ENCODE measurements around the gene RSRC1.
"Not testable (repeated sequence)": the region's sequence is repeated elsewhere in the genome, so short reads cannot be mapped to it uniquely, and the experiment has no call there.

RSRC1 gene

GRCh38 chr3:158101335-158102241 is 8.3 kb upstream of the RSRC1 start:
- no peak for DNase-seq (ENCODE audit: low spot score)

- no peak for DNase-seq (ENCODE audit: low spot score)
These were observed 7.4 kb upstream of the RSRC1 start for GRCh38 chr3:158102242-158103080.

DNA sequence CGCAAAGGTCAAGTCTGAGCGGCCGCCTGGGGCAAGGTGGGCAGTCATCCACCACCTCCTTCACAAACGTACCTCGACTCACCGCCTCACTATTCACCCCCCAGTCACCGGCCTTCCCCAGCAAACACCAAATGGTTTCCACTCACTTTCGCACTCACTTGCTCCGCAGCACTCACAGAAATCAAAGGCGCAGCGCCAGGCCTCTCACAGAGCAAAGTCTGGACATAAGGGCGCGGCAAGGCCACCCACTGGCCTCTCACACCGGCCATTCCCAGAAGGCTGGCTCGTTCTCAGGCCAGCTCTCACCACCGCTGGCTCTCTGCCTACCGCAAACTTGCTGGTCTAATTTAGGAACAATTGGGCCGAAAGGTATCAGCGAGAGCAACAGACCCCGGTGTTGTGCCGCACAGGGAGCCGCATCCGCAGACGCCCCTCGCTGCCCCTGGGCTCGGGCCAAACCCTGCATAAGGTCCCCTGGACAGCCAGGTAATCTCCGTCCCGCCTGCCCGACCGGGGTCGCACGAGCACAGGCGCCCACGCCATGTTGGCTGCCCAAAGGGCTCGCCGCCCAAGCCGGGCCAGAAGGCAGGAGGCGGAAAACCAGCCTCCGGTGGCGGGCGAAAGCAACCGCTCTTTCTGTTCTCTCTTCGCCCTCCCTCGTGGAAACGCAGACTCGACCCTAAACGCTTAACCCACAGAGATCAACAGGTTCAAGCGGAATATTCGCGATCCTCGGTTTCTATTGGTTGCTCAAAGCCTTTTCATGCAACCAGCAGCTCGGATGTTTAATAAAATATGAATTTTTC is 6.6 kb upstream of the RSRC1 start:
- peak; percentile 13 for DNase-seq (ENCODE audit: low spot score)

GRCh38 chr3:158103887-158104327 is 6.0 kb upstream of the RSRC1 start:
- DNase-seq (ENCODE audit: low spot score) = no peak

DNA sequence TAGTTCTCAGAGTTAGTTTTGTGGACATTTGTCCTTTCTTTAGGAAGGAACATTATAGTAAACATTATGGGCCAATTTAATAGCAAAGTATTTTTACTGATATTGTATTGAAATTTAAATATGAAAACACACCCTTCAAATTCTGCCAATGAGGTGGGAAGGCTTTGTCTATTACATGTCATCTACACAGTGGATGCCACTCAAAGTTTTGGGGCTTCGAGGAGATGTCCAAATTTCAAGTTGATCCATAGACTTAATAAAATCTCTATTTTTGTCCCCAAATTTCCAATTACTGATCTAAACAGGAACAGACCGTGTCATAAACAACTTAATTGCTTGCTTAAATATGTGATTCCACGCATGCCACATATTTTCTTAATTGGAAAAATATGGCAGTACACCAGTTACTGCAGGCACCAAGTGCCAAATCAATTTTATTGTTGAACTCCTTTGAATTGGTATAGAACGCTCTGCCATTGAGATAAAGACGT is 5.4 kb upstream of the RSRC1 start:
- DNase-seq (ENCODE audit: low spot score) = no peak

- no peak for DNase-seq (ENCODE audit: low spot score)
These were observed 4.7 kb upstream of the RSRC1 start for GRCh38 chr3:158105119-158105709.

GRCh38 chr3:158105710-158106253 is 4.1 kb upstream of the RSRC1 start:
- peak; percentile 61 for DNase-seq (ENCODE audit: low spot score)

GRCh38 chr3:158106766-158107471 is 3.0 kb upstream of the RSRC1 start:
- DNase-seq (ENCODE audit: low spot score) = no peak

DNA sequence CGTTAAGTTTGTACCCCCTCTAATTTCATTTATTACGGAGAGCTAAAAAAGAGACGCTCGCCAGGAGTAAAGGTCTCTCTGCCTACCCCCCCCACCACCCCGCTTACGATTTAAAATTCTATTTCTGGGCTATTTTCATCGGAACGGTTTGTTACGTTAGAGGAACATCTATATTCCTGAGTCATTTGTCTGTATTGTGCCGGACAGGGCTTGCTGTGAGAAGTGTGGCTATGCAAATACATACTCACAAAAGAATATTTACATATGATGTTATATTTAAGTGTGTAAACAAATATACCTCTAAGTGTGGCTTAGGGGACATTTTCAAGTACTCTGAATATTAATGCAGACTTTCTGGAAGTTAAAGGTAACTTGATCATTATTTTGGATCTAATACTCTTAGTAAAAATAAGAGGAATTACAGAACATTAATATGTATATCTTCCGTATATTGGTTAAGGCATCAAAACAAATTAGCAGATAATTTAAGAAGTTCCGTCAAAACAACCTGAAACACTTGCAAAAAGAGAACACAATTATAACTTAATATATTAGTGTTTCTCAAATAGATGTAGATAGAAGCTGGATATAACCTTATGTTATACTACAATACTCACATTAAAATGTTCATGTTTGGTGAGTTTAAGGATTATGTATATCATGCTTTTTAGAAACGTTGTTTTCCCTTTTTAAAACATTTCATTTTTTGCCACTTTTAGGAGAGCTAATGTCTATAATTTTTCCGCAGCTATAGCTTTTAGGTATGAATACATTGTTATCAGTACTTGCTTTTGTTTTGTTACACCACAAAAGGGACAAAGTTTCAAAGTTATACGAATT is 2.1 kb upstream of the RSRC1 start:
- no peak for DNase-seq (ENCODE audit: low spot score)

- no peak for DNase-seq (ENCODE audit: low spot score)
These were observed 1.4 kb upstream of the RSRC1 start for GRCh38 chr3:158108445-158108985.

DNA sequence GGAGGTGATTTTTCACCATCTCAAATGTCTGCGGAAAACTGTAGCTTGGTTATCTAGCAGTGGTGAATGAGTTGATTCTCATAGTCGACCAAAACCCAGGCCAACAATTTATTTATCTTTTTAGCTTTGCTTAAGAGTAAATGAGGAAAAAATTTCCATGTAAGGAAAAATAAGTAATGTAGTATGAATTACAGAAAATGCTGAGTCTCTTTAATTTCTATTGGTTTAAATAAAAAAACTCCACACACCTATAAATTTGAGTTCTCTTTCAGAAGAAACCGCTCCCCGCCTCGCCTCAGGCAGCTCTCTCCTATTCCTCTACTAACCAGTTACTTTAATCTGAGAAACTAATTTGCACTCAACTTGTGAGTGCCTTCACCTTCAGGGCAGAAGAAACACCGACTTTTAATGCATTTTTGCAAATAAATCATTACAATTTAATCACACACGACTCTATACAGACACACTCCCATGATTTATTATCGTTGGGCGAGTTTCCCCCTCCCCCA is 540 bp upstream of the RSRC1 start:
- DNase-seq (ENCODE audit: low spot score) = no peak

- no peak for DNase-seq (ENCODE audit: low spot score)
These were observed 749 bp downstream of the RSRC1 start for GRCh38 chr3:158110658-158111018.

DNA sequence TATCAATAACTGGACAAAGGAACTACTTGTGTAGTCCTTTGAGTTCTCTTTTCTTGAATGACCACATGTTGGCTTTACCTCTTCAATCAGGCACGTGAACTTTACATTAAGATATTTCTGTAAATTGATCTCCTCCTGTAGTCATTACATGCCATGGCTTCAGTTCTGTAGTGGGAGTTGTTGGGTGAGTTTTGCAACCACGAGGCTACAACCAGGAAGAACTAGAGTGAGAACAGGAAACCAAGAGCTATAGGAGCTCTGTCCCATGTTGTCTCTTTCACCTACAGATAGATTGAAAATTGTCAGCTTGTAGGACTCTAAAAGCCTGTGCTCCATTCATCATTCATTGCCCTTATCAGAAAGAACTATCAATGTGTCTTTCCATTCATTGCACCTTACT is 2.0 kb downstream of the RSRC1 start:
- no peak for DNase-seq (ENCODE audit: low spot score)

- DNase-seq (ENCODE audit: low spot score) = not testable (repeated sequence)
These were observed 3.7 kb downstream of the RSRC1 start for GRCh38 chr3:158113595-158113994.

DNA sequence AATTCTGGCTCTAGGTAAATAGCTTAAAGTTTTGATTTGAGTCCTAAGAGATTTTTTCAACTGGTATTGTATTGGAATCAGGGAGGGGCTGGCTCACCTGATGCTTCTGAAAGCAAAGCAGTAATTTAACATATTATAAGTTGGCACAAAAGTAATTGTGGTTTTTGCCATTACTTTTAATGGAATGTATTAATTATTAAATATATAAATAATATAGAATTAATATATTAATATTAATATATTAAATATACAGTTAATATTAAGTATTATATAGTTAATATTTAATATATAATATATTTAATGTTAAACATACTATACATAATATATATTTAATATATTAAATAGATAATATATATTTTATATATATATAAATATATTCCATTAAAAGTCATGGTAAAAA is 10.4 kb downstream of the RSRC1 start:
- DNase-seq (ENCODE audit: low spot score) = no peak

DNA sequence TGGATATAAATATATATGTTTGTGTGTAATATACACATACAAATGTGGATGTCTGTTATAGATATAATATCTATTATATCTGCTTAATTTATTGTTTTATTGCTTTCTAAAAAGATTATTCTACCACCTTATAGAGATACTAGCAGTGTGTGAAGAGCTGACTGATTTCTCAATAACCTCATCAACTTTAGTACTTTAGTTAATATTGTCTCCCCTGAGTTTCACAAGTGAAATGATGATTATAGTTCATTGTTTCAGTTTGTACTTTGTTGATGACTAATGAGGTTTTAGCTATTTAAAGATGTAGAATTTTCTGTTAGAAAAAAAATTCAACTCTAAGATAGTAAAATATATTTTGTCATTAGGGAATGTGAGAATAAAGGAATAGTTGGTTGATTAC is 11.4 kb downstream of the RSRC1 start:
- no peak for DNase-seq (ENCODE audit: low spot score)

- DNase-seq (ENCODE audit: low spot score) = not testable (repeated sequence)
These were observed 12.8 kb downstream of the RSRC1 start for GRCh38 chr3:158122721-158123120.

DNA sequence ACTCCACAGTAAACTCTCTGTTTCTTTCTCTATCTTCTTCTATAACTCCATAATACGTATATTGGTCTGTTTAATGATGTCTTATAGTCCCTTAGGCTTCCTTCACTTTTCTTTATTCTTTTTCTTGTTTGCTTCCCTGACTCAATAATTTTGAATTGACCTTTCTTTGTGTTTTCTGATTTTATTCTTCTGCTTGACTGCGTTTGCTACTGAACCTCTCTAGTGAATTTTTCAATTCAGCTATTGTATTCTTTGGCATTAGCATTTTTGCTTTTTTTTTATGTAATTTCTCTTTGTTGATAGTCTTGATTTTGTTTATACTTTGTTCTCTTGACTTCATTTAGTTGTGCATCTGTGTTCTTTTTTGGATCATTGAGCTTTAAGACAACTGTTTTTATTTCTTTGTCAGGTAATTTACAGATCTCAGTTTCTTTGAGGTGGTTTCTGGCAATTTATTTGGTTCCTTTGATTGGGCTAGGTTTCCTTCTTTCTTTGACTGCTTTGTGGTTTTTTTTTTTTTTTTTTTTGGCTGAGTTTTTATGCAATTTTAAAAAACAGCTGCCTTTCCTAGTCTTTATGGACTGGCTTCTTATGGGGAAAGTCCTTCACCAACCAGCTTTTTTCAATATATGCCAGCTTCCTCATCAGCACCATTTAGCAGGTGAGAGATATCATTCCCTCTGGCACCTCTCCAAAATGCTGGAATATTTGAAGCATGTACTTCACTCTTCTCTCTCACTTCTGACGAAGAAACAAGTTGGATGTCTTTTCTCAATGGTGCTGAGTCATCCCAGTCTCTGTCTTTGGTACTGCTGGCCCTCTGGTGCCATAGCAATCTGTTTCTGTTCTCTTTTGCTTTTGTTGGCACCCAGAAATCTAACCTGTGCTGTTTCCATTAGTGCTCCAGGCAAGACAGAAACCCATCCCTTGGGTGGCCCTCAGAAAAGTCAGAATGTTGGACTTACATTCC is 17.6 kb downstream of the RSRC1 start:
- DNase-seq (ENCODE audit: low spot score) = peak; percentile 78
